ENCODE measurements around the gene ZNF716. TPM values are rescaled to one million over a fixed set of nuclear protein-coding genes. Genes with fewer than 3 reads are reported as not detected.

The ZNF716 gene
- total RNA-seq, 1 donor from 2014 or later: not detected

- Histone ChIP-seq H3K27ac (no peak overlapping the region), H3K27me3 (ENCODE audit: low read depth) (no peaks in the 10 kb centered on the region), H3K9me3 (no peaks in the 10 kb centered on the region), H3K4me1 (no peaks in the 10 kb centered on the region), H3K4me3 (no peak overlapping the region), H3K36me3 (no peaks in the 10 kb centered on the region)
- DNase-seq (no peak), ATAC-seq (no peak)
- intact Hi-C loops (cut with DNase I): no loop called here
- no peak for TF ChIP-seq CTCF (IDR thresholded peaks at IDR 0.05)
Measured at GRCh38 chr7:57407125-57407524, 42.9 kb upstream of the ZNF716 start.

- H3K27ac ChIP-seq: no peak overlapping the region
- no peak overlapping the region for H3K4me3 ChIP-seq
- no peaks in the 10 kb centered on the region for H3K9me3 ChIP-seq
- ATAC-seq (no peak), DNase-seq (no peak)
- intact Hi-C loops (cut with DNase I): no loop called here
- TF ChIP-seq CTCF (IDR thresholded peaks at IDR 0.05): no peak
- H3K36me3 ChIP-seq: no peaks in the 10 kb centered on the region
- no peaks in the 10 kb centered on the region for H3K27me3 ChIP-seq (ENCODE audit: low read depth)
- no peaks in the 10 kb centered on the region for H3K4me1 ChIP-seq
Measured at GRCh38 chr7:57412168-57412567, 37.8 kb upstream of the ZNF716 start.

GRCh38 chr7:57412618-57413017 is 37.4 kb upstream of the ZNF716 start:
- Histone ChIP-seq H3K27ac (no peak overlapping the region), H3K36me3 (no peaks in the 10 kb centered on the region), H3K4me3 (no peak overlapping the region), H3K27me3 (ENCODE audit: low read depth) (no peaks in the 10 kb centered on the region), H3K9me3 (no peaks in the 10 kb centered on the region), H3K4me1 (no peaks in the 10 kb centered on the region)
- ATAC-seq: no peak
- no peak for TF ChIP-seq CTCF (IDR thresholded peaks at IDR 0.05)
- DNase-seq: no peak
- intact Hi-C loops (cut with DNase I): no loop called here

- H3K4me1 ChIP-seq: no peaks in the 10 kb centered on the region
- no peaks in the 10 kb centered on the region for H3K36me3 ChIP-seq
- H3K27me3 ChIP-seq (ENCODE audit: low read depth): no peaks in the 10 kb centered on the region
- H3K27ac ChIP-seq: no peak overlapping the region
- no peak for TF ChIP-seq CTCF (IDR thresholded peaks at IDR 0.05)
- DNase-seq: no peak
- no peak overlapping the region for H3K4me3 ChIP-seq
- intact Hi-C loops (cut with DNase I): no loop called here
- no peak for ATAC-seq
- no peaks in the 10 kb centered on the region for H3K9me3 ChIP-seq
Measured at GRCh38 chr7:57413529-57414398, 36.2 kb upstream of the ZNF716 start.

GRCh38 chr7:57414415-57414814 is 35.6 kb upstream of the ZNF716 start:
- no peak for ATAC-seq
- DNase-seq: no peak
- Histone ChIP-seq H3K4me3 (no peak overlapping the region), H3K36me3 (no peaks in the 10 kb centered on the region), H3K27ac (no peak overlapping the region), H3K9me3 (no peaks in the 10 kb centered on the region), H3K4me1 (no peaks in the 10 kb centered on the region), H3K27me3 (ENCODE audit: low read depth) (no peaks in the 10 kb centered on the region)
- intact Hi-C loops (cut with DNase I): no loop called here
- no peak for TF ChIP-seq CTCF (IDR thresholded peaks at IDR 0.05)
